Gastrocnemius medialis (tissue), 4 donors: ENCODE measurements around the gene PDZRN3. TPM values are rescaled to one million over a fixed set of nuclear protein-coding genes. Genes with fewer than 3 reads are reported as not detected.

Source experiments
- ATAC-seq, 2 donors: fragments of 150-250 bp; one replicate each; pipeline ENCODE4 v1.9.1; 2016
- DNase-seq, 2 donors: peaks; one replicate each; pipeline ENCODE4 v3.0.0-alpha.2; 2019
- H3K27ac ChIP-seq, 4 donors: fragments of 200-600 bp; sonication (generic); 1 replicate in 1 of 4; 2 replicates in 3 of 4; pipeline ENCODE4 v1.5.1; 2016 to 2018; ENCODE audit warnings: mild to moderate bottlenecking in 2 of 4, moderate library complexity in 1 of 4
- H3K27me3 ChIP-seq, 3 donors: fragments of 200-600 bp; sonication (generic) in 2 of 3; 1 replicate in 1 of 3; 2 replicates in 2 of 3; pipeline versions ENCODE4 v1.5.1 to v1.6.0; 2016 to 2019; ENCODE audit warnings: mild to moderate bottlenecking in 1 of 3, moderate library complexity in 1 of 3
- H3K36me3 ChIP-seq, 2 donors: fragments of 200-600 bp; sonication (generic) in 1 of 2; one replicate each; pipeline ENCODE4 v1.5.1; 2017 to 2018
- H3K4me1 ChIP-seq, 2 donors: fragments of 200-600 bp; sonication (generic) in 1 of 2; one replicate each; pipeline ENCODE4 v1.5.1; 2016 to 2017; ENCODE audit warnings: mild to moderate bottlenecking in 2 of 2
- H3K4me3 ChIP-seq, 4 donors: fragments of 200-600 bp; sonication (generic) in 3 of 4; 1 replicate in 1 of 4; 2 replicates in 3 of 4; pipeline ENCODE4 v1.5.1; 2016 to 2019; ENCODE audit warnings: mild to moderate bottlenecking in 2 of 4
- H3K9me3 ChIP-seq, 3 donors: fragments of 200-600 bp; sonication (generic) in 2 of 3; 1 replicate in 1 of 3; 2 replicates in 2 of 3; pipeline ENCODE4 v1.5.1; 2016 to 2019
- POLR2A ChIP-seq, 2 donors: fragments of 450-650 bp; IDR thresholded peaks; one replicate each; pipeline ENCODE4 v1.6.1; 2017; ENCODE audit warnings: antibody characterized with exemption in 2 of 2, mild to moderate bottlenecking in 2 of 2, moderate library complexity in 2 of 2
- in situ Hi-C, 4 donors: fragments of 200-750 bp; cut with MboI; loops; one replicate each; pipeline versions ENCODE4 v1.15.0 to v1.8.0; 2017; ENCODE audit warnings: low sequenced_read_pairs in 4 of 4
- intact Hi-C: fragments of 100-400 bp; cut with DNase I; formaldehyde crosslinking; loops from one replicate; pipeline ENCODE4 v1.15.1; 2023; ENCODE audit warnings: low total_unique reads
- total RNA-seq, 4 donors: library from RNA; depleted of rRNA; stranded (reverse); fragments of >200 nt; gene quantifications; one replicate each; pipeline versions ENCODE4 v1.1.0 to v1.2.3, GENCODE V29; 2016
- TF ChIP-seq, protein P1 (sequence below), 5 experiments: fragments of 450-650 bp in 3 of 5; fragments of 200-600 bp in 2 of 5; sonication (generic) in 2 of 5; IDR thresholded peaks in 4 of 5; conservative IDR thresholded peaks in 1 of 5; 1 replicate in 4 of 5; 2 replicates in 1 of 5; pipeline ENCODE4 v1.5.1; 2016 to 2019; ENCODE audit warnings: antibody characterized with exemption in 5 of 5, mild to moderate bottlenecking in 3 of 5, moderate library complexity in 3 of 5

PDZRN3 gene
- total RNA-seq, 4 donors from 2014 or later: 9.1 to 30.3 (median 24.7) TPM

GRCh38 chr3:73605412-73605811 is 19.3 kb downstream of the PDZRN3 start:
- in situ Hi-C loops (loop anchor here in 1 of 4 donors (10.0 kb wide), 1 partner anchor 91 kb away; no protein-coding TSS in a partner anchor), intact Hi-C loops (no loop called here)
- no peaks in the 10 kb centered on the region for H3K9me3 ChIP-seq
- no peak overlapping the region for H3K4me3 ChIP-seq
- no peaks in the 10 kb centered on the region for H3K27me3 ChIP-seq
- DNase-seq: no peak
- H3K36me3 ChIP-seq: no peaks in the 10 kb centered on the region
- ATAC-seq: no peak
- peaks cover 89 to 91% of the 10 kb centered on the region in 2 donors for H3K4me1 ChIP-seq
- TF ChIP-seq, protein P1, sequence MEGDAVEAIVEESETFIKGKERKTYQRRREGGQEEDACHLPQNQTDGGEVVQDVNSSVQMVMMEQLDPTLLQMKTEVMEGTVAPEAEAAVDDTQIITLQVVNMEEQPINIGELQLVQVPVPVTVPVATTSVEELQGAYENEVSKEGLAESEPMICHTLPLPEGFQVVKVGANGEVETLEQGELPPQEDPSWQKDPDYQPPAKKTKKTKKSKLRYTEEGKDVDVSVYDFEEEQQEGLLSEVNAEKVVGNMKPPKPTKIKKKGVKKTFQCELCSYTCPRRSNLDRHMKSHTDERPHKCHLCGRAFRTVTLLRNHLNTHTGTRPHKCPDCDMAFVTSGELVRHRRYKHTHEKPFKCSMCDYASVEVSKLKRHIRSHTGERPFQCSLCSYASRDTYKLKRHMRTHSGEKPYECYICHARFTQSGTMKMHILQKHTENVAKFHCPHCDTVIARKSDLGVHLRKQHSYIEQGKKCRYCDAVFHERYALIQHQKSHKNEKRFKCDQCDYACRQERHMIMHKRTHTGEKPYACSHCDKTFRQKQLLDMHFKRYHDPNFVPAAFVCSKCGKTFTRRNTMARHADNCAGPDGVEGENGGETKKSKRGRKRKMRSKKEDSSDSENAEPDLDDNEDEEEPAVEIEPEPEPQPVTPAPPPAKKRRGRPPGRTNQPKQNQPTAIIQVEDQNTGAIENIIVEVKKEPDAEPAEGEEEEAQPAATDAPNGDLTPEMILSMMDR (IDR thresholded peaks at IDR 0.05 in 4 of 5, conservative IDR thresholded peaks at IDR 0.05 in 1 of 5): no peak
- TF ChIP-seq POLR2A (IDR thresholded peaks at IDR 0.05): no peak
- H3K27ac ChIP-seq: peak overlapping the region; percentile 79 to 94 (median 86)

DNA sequence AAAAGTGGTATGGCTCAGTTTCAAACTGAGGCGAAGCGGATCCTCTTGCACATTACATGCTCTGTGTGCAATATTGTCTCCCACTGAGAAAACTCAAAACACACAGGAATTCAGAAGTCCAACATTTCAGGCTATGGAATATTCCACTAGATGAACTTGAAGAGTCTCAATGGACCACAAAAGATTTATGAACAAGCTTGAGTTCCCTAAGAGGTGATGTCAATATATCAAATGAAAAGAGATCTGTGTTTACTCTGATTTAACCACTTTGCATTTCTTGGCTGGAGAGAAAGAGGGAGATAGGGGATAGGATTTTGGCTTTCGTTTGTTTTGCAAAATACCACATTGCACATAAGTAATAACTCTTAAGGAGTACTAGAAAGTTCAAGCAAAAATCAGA is 20.3 kb downstream of the PDZRN3 start:
- Histone ChIP-seq H3K27me3 (no peaks in the 10 kb centered on the region), H3K36me3 (no peaks in the 10 kb centered on the region), H3K4me3 (no peak overlapping the region), H3K4me1 (peaks cover 85 to 88% of the 10 kb centered on the region in 2 donors), H3K9me3 (no peaks in the 10 kb centered on the region), H3K27ac (peak overlapping the region in 2 of 4 donors; percentile 79 to 92)
- ATAC-seq: no peak
- in situ Hi-C loops: loop anchor here in 1 of 4 donors (10.0 kb wide), 1 partner anchor 90 kb away; no protein-coding TSS in a partner anchor
- TF ChIP-seq, protein P1 (IDR thresholded peaks at IDR 0.05 in 4 of 5, conservative IDR thresholded peaks at IDR 0.05 in 1 of 5): no peak
- no peak for TF ChIP-seq POLR2A (IDR thresholded peaks at IDR 0.05)
- no peak for DNase-seq
- intact Hi-C loops: no loop called here

- no peak for DNase-seq
- intact Hi-C loops: no loop called here
- no peak overlapping the region for H3K4me3 ChIP-seq
- no peaks in the 10 kb centered on the region for H3K9me3 ChIP-seq
- H3K4me1 ChIP-seq: peaks cover 79 to 88% of the 10 kb centered on the region in 2 donors
- no peaks in the 10 kb centered on the region for H3K27me3 ChIP-seq
- no peaks in the 10 kb centered on the region for H3K36me3 ChIP-seq
- in situ Hi-C loops: loop anchor here in 1 of 4 donors (10.0 kb wide), 1 partner anchor 89 kb away; no protein-coding TSS in a partner anchor
- TF ChIP-seq, protein P1 (IDR thresholded peaks at IDR 0.05 in 4 of 5, conservative IDR thresholded peaks at IDR 0.05 in 1 of 5): no peak
- no peak for TF ChIP-seq POLR2A (IDR thresholded peaks at IDR 0.05)
- peak overlapping the region in 1 of 4 donors; percentile 12 for H3K27ac ChIP-seq
- ATAC-seq: no peak
These were observed 21.0 kb downstream of the PDZRN3 start for GRCh38 chr3:73603762-73604171.

DNA sequence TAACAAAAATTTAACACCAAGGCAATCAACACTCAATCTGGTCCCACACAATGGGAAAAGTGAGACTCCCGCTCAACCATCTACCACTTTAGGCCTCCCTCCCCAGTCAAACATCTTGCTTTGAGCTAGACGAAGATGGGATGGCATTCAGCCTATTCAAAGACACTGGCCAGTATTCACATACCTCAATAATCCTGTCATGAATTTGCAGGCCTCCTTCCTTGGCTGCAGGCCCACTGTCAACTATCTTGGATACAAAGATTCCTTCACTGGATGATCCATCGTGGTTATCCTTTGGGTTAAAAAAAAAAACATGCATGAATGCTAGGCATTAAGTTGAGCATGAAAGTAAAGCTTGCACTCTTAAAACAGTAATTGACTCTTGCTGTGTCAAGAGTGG is 22.6 kb downstream of the PDZRN3 start:
- intact Hi-C loops: no loop called here
- ATAC-seq (no peak), DNase-seq (no peak)
- TF ChIP-seq, protein P1 (IDR thresholded peaks at IDR 0.05 in 4 of 5, conservative IDR thresholded peaks at IDR 0.05 in 1 of 5): no peak
- TF ChIP-seq POLR2A (IDR thresholded peaks at IDR 0.05): no peak
- Histone ChIP-seq H3K27ac (no peak overlapping the region), H3K4me1 (peaks cover 67 to 80% of the 10 kb centered on the region in 2 donors), H3K36me3 (no peaks in the 10 kb centered on the region), H3K9me3 (no peaks in the 10 kb centered on the region), H3K27me3 (no peaks in the 10 kb centered on the region), H3K4me3 (no peak overlapping the region)
- in situ Hi-C loops: loop anchor here in 1 of 4 donors (10.0 kb wide), 1 partner anchor 87 kb away; no protein-coding TSS in a partner anchor
